K562 (cell line): Measurements from ENCODE around the gene RAI1. TPM values are rescaled to one million over a fixed set of nuclear protein-coding genes. Genes with fewer than 3 reads are reported as not detected.
A peak's percentile ranks its signal among the peaks of the same experiment; 100 is the strongest.

Source experiments
- MAZ ChIP-seq, 2 experiments: fragments of 450-650 bp in 1 of 2; sonication (generic) in 1 of 2; formaldehyde crosslinking; IDR thresholded peaks in 1 of 2; conservative IDR thresholded peaks in 1 of 2; 2 replicates each; pipeline versions ENCODE4 v1.4.0 to v1.5.0; 2020; ENCODE audit warnings: mild to moderate bottlenecking in 1 of 2, missing genetic modification reagents in 1 of 2
- NR4A1 ChIP-seq, 2 experiments: fragments of 250-450 bp in 1 of 2; fragments of 450-650 bp in 1 of 2; sonication (Bioruptor Pico) in 1 of 2; IDR thresholded peaks; 2 replicates each; pipeline versions ENCODE4 v1.4.0 to v1.6.1; 2016 to 2020; ENCODE audit warnings: mild to moderate bottlenecking in 2 of 2, missing compliant biosample characterization in 1 of 2, missing genetic modification characterization in 1 of 2, moderate library complexity in 1 of 2
- SMARCB1 ChIP-seq: IDR thresholded peaks from 2 replicates; pipeline ENCODE4 v1.6.1; 2011; ENCODE audit warnings: improper control_type of control experiment, low read depth; ENCODE audit not compliant: insufficient read length
- XRCC5 ChIP-seq: fragments of 200-400 bp; formaldehyde crosslinking; IDR thresholded peaks from 2 replicates; pipeline ENCODE4 v1.6.1; 2017; ENCODE audit warnings: low read depth, mild to moderate bottlenecking, low read length
- polyA plus RNA-seq, 8 experiments: library from polyadenylated mRNA; depleted of rRNA in 4 of 8; stranded (reverse) in 5 of 8; unstranded in 3 of 8; fragments of >200 nt; fragmentation: Nextera tagmentation in 2 of 8; fragmentation: Illumina TruSeq in 1 of 8; extraction: Ambion mirVana in 2 of 8; extraction: Trizol in 1 of 8; gene quantifications; 2 replicates each; pipeline versions ENCODE4 v1.2.1 to v1.2.3, GENCODE V29; 2011 to 2014; ENCODE audit warnings: inconsistent platforms in 1 of 8, missing spikeins in 1 of 8
- total RNA-seq, 7 experiments: library from RNA; depleted of rRNA in 6 of 7; stranded (reverse); fragments of >200 nt in 6 of 7; fragmentation: Illumina TruSeq in 2 of 7; extraction: Trizol in 2 of 7; gene quantifications; 2 replicates each; pipeline versions ENCODE4 v1.2.1 to v1.2.3, GENCODE V29; 2011 to 2021; ENCODE audit warnings: low replicate concordance in 1 of 7
- TF ChIP-seq, protein P1 (sequence below): fragments of 200-600 bp; sonication (generic); IDR thresholded peaks from one replicate; pipeline ENCODE4 v1.6.1; 2012; ENCODE audit warnings: mild to moderate bottlenecking, low read depth, low read length, inconsistent platforms
- TF ChIP-seq, protein P2 (sequence below): sonication (generic); formaldehyde crosslinking; IDR thresholded peaks from 2 replicates; pipeline ENCODE4 v1.8.0; 2023; ENCODE audit warnings: mild to moderate bottlenecking, missing genetic modification reagents
- TF ChIP-seq, protein P3 (sequence below), 2 experiments: fragments of 450-650 bp in 1 of 2; sonication (generic) in 1 of 2; formaldehyde crosslinking in 1 of 2; IDR thresholded peaks in 1 of 2; conservative IDR thresholded peaks in 1 of 2; 2 replicates each; pipeline versions ENCODE4 v1.6.1 to v1.8.1; 2016 to 2023; ENCODE audit warnings: mild to moderate bottlenecking in 2 of 2, moderate library complexity in 2 of 2, inconsistent platforms in 1 of 2, missing genetic modification reagents in 1 of 2
- TF ChIP-seq, protein P4 (sequence below): fragments of 250-450 bp; sonication (Bioruptor Pico); IDR thresholded peaks from 2 replicates; pipeline ENCODE4 v1.8.0; 2022; ENCODE audit warnings: moderate library complexity, mild to moderate bottlenecking, inconsistent platforms

Gene RAI1
- total and polyA plus RNA-seq, 9 of the 15 experiments (the other 6 are each of a cell fraction or from before 2014, with no cell fraction given), result 0.68 to 19.9 (median 5.5) TPM

DNA sequence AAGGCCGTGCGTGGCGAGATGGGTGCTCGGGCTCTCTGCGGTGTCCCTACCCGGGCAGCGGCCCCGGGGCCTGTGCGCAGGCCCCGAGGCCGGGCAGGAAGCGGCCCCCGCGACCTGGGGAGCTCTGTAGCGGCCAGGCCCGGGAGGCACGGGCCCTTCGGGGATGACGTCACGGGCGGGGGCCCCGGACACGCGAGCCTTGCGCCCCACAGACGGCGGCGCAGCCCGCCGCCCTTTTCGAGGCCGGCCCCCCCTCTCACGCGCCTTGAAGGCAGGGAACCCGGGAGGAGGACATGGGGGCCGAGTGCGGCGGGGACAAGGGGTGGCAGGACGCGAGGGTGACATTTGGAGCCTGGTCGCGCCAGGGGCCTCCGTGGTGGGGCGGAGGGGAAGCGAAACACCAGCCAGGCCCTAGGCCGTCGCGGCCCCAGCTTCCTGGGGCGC lies 1.1 kb downstream of the RAI1 start (continued):
- TF ChIP-seq, protein P1, sequence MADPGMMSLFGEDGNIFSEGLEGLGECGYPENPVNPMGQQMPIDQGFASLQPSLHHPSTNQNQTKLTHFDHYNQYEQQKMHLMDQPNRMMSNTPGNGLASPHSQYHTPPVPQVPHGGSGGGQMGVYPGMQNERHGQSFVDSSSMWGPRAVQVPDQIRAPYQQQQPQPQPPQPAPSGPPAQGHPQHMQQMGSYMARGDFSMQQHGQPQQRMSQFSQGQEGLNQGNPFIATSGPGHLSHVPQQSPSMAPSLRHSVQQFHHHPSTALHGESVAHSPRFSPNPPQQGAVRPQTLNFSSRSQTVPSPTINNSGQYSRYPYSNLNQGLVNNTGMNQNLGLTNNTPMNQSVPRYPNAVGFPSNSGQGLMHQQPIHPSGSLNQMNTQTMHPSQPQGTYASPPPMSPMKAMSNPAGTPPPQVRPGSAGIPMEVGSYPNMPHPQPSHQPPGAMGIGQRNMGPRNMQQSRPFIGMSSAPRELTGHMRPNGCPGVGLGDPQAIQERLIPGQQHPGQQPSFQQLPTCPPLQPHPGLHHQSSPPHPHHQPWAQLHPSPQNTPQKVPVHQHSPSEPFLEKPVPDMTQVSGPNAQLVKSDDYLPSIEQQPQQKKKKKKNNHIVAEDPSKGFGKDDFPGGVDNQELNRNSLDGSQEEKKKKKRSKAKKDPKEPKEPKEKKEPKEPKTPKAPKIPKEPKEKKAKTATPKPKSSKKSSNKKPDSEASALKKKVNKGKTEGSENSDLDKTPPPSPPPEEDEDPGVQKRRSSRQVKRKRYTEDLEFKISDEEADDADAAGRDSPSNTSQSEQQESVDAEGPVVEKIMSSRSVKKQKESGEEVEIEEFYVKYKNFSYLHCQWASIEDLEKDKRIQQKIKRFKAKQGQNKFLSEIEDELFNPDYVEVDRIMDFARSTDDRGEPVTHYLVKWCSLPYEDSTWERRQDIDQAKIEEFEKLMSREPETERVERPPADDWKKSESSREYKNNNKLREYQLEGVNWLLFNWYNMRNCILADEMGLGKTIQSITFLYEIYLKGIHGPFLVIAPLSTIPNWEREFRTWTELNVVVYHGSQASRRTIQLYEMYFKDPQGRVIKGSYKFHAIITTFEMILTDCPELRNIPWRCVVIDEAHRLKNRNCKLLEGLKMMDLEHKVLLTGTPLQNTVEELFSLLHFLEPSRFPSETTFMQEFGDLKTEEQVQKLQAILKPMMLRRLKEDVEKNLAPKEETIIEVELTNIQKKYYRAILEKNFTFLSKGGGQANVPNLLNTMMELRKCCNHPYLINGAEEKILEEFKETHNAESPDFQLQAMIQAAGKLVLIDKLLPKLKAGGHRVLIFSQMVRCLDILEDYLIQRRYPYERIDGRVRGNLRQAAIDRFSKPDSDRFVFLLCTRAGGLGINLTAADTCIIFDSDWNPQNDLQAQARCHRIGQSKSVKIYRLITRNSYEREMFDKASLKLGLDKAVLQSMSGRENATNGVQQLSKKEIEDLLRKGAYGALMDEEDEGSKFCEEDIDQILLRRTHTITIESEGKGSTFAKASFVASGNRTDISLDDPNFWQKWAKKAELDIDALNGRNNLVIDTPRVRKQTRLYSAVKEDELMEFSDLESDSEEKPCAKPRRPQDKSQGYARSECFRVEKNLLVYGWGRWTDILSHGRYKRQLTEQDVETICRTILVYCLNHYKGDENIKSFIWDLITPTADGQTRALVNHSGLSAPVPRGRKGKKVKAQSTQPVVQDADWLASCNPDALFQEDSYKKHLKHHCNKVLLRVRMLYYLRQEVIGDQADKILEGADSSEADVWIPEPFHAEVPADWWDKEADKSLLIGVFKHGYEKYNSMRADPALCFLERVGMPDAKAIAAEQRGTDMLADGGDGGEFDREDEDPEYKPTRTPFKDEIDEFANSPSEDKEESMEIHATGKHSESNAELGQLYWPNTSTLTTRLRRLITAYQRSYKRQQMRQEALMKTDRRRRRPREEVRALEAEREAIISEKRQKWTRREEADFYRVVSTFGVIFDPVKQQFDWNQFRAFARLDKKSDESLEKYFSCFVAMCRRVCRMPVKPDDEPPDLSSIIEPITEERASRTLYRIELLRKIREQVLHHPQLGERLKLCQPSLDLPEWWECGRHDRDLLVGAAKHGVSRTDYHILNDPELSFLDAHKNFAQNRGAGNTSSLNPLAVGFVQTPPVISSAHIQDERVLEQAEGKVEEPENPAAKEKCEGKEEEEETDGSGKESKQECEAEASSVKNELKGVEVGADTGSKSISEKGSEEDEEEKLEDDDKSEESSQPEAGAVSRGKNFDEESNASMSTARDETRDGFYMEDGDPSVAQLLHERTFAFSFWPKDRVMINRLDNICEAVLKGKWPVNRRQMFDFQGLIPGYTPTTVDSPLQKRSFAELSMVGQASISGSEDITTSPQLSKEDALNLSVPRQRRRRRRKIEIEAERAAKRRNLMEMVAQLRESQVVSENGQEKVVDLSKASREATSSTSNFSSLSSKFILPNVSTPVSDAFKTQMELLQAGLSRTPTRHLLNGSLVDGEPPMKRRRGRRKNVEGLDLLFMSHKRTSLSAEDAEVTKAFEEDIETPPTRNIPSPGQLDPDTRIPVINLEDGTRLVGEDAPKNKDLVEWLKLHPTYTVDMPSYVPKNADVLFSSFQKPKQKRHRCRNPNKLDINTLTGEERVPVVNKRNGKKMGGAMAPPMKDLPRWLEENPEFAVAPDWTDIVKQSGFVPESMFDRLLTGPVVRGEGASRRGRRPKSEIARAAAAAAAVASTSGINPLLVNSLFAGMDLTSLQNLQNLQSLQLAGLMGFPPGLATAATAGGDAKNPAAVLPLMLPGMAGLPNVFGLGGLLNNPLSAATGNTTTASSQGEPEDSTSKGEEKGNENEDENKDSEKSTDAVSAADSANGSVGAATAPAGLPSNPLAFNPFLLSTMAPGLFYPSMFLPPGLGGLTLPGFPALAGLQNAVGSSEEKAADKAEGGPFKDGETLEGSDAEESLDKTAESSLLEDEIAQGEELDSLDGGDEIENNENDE, result no peak
- TF ChIP-seq XRCC5 (0 out of 2 replicates have a peak, but pooled peaks have one; percentile 21), MAZ (CRISPR knock-in tag; conservative IDR thresholded peaks at IDR 0.05 in 1 of 2, IDR thresholded peaks at IDR 0.05 in 1 of 2) (peak; percentile 23 to 62; a peak in 1 of 4 replicates), SMARCB1 (no peak), NR4A1 (CRISPR knock-in tag; IDR thresholded peaks at IDR 0.05) (no peak), NR4A1 (tag; IDR thresholded peaks at IDR 0.05) (no peak)
- TF ChIP-seq, protein P2, sequence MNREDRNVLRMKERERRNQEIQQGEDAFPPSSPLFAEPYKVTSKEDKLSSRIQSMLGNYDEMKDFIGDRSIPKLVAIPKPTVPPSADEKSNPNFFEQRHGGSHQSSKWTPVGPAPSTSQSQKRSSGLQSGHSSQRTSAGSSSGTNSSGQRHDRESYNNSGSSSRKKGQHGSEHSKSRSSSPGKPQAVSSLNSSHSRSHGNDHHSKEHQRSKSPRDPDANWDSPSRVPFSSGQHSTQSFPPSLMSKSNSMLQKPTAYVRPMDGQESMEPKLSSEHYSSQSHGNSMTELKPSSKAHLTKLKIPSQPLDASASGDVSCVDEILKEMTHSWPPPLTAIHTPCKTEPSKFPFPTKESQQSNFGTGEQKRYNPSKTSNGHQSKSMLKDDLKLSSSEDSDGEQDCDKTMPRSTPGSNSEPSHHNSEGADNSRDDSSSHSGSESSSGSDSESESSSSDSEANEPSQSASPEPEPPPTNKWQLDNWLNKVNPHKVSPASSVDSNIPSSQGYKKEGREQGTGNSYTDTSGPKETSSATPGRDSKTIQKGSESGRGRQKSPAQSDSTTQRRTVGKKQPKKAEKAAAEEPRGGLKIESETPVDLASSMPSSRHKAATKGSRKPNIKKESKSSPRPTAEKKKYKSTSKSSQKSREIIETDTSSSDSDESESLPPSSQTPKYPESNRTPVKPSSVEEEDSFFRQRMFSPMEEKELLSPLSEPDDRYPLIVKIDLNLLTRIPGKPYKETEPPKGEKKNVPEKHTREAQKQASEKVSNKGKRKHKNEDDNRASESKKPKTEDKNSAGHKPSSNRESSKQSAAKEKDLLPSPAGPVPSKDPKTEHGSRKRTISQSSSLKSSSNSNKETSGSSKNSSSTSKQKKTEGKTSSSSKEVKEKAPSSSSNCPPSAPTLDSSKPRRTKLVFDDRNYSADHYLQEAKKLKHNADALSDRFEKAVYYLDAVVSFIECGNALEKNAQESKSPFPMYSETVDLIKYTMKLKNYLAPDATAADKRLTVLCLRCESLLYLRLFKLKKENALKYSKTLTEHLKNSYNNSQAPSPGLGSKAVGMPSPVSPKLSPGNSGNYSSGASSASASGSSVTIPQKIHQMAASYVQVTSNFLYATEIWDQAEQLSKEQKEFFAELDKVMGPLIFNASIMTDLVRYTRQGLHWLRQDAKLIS (CRISPR knock-in tag), result peak; percentile 79; the same call in 1 of the 2 replicates
- TF ChIP-seq, protein P3, sequence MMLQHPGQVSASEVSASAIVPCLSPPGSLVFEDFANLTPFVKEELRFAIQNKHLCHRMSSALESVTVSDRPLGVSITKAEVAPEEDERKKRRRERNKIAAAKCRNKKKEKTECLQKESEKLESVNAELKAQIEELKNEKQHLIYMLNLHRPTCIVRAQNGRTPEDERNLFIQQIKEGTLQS (IDR thresholded peaks at IDR 0.05), result peak; percentile 72
- TF ChIP-seq, protein P3 (CRISPR knock-in tag; conservative IDR thresholded peaks at IDR 0.05), result no peak
- TF ChIP-seq, protein P4, sequence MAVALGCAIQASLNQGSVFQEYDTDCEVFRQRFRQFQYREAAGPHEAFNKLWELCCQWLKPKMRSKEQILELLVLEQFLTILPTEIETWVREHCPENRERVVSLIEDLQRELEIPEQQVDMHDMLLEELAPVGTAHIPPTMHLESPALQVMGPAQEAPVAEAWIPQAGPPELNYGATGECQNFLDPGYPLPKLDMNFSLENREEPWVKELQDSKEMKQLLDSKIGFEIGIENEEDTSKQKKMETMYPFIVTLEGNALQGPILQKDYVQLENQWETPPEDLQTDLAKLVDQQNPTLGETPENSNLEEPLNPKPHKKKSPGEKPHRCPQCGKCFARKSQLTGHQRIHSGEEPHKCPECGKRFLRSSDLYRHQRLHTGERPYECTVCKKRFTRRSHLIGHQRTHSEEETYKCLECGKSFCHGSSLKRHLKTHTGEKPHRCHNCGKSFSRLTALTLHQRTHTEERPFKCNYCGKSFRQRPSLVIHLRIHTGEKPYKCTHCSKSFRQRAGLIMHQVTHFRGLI (CRISPR knock-in tag), result no peak
